ENCODE data around the gene VAV2. TPM values are rescaled to one million over a fixed set of nuclear protein-coding genes. Genes with fewer than 3 reads are reported as not detected.
"Not testable (repeated sequence)": the region's sequence is repeated elsewhere in the genome, so short reads cannot be mapped to it uniquely, and the experiment has no call there.

The VAV2 gene
- total and polyA plus RNA-seq, 12 donors, result 3.3 to 96.2 (median 31.2) TPM

- no peaks in the 10 kb centered on the region for H3K4me1 ChIP-seq (replicated peaks in 1 of 2)
- H3K36me3 ChIP-seq (replicated peaks in 1 of 2), result peaks cover 0 to 49% of the 10 kb centered on the region in 2 donors
- DNase-seq, result peak in 1 of 7 donors; percentile 41
- H3K27ac ChIP-seq, result no peak overlapping the region
- intact Hi-C loops (cut with DNase I), result no loop called here
- H3K9me3 ChIP-seq (replicated peaks in 1 of 3), result no peaks in the 10 kb centered on the region
- H3K4me3 ChIP-seq, result no peak overlapping the region
- H3K27me3 ChIP-seq, result no peaks in the 10 kb centered on the region
- 83 to 94% (median 93%) methylated on average over 1 of the region's 1 CpG; no CpG with 5 or more reads in 1 of the 4 donors for WGBS, 4 donors
- TF ChIP-seq POLR2A (IDR thresholded peaks at IDR 0.05) (no peak), CTCF (IDR thresholded peaks at IDR 0.05) (no peak)
Measured at GRCh38 chr9:133767625-133768024, 224.5 kb downstream of the VAV2 start.

- Histone ChIP-seq H3K9me3 (replicated peaks in 1 of 3) (no peaks in the 10 kb centered on the region), H3K27me3 (no peaks in the 10 kb centered on the region), H3K27ac (no peak overlapping the region), H3K4me3 (no peak overlapping the region), H3K4me1 (replicated peaks in 1 of 2) (no peaks in the 10 kb centered on the region), H3K36me3 (replicated peaks in 1 of 2) (peaks cover 0 to 46% of the 10 kb centered on the region in 2 donors)
- no peak for DNase-seq
- 92 to 96% (median 95%) methylated on average over 1 of the region's 1 CpG for WGBS, 4 donors
- TF ChIP-seq POLR2A (IDR thresholded peaks at IDR 0.05) (no peak), CTCF (IDR thresholded peaks at IDR 0.05) (no peak)
- intact Hi-C loops (cut with DNase I), result no loop called here
Measured at GRCh38 chr9:133767008-133767407, 225.1 kb downstream of the VAV2 start.

- intact Hi-C loops (cut with DNase I); H3K4me1 ChIP-seq (replicated peaks in 1 of 2); H3K27me3 ChIP-seq; H3K27ac ChIP-seq; H3K9me3 ChIP-seq (replicated peaks in 1 of 3); H3K4me3 ChIP-seq: not testable (repeated sequence)
- peaks cover 0 to 39% of the 10 kb centered on the region in 2 donors for H3K36me3 ChIP-seq (replicated peaks in 1 of 2)
- peak in 1 of 7 donors; percentile 15 for DNase-seq
- 83 to 95% (median 93%) methylated on average over 3 of the region's 3 CpGs for WGBS, 4 donors
Measured at GRCh38 chr9:133766234-133766633, 225.9 kb downstream of the VAV2 start.

GRCh38 chr9:133763272-133764183 is 228.6 kb downstream of the VAV2 start:
- H3K27ac ChIP-seq, result no peak overlapping the region
- no peaks in the 10 kb centered on the region for H3K9me3 ChIP-seq (replicated peaks in 1 of 3)
- WGBS, 4 donors, result 88 to 94% (median 90%) methylated on average over 18 to 26 of the region's 26 CpGs
- no peak overlapping the region for H3K4me3 ChIP-seq
- TF ChIP-seq CTCF (IDR thresholded peaks at IDR 0.05) (no peak), POLR2A (IDR thresholded peaks at IDR 0.05) (no peak)
- H3K36me3 ChIP-seq (replicated peaks in 1 of 2), result peaks cover 0 to 27% of the 10 kb centered on the region in 2 donors
- H3K27me3 ChIP-seq, result no peaks in the 10 kb centered on the region
- intact Hi-C loops (cut with DNase I), result no loop called here
- H3K4me1 ChIP-seq (replicated peaks in 1 of 2), result peaks cover 0 to 8% of the 10 kb centered on the region in 2 donors
- DNase-seq, result peak in 3 of 7 donors; percentile 10 to 28 (median 17)

Data from adrenal gland (tissue), 12 donors.